NB4 (cell line): ENCODE measurements around the gene PTPRZ1.

Experiments used
- POLR2A ChIP-seq: IDR thresholded peaks from 2 replicates; pipeline ENCODE4 v1.6.1; 2011; ENCODE audit warnings: mild to moderate bottlenecking; ENCODE audit not compliant: insufficient read length; ENCODE audit errors: extremely low read depth
- TF ChIP-seq, protein P1 (sequence below): IDR thresholded peaks from one replicate; pipeline ENCODE4 v1.5.1; 2012; ENCODE audit warnings: low read depth, low read length
- TF ChIP-seq, protein P2 (sequence below): IDR thresholded peaks from 2 replicates; pipeline ENCODE4 v1.6.1; 2011; ENCODE audit warnings: low read depth, low read length

DNA sequence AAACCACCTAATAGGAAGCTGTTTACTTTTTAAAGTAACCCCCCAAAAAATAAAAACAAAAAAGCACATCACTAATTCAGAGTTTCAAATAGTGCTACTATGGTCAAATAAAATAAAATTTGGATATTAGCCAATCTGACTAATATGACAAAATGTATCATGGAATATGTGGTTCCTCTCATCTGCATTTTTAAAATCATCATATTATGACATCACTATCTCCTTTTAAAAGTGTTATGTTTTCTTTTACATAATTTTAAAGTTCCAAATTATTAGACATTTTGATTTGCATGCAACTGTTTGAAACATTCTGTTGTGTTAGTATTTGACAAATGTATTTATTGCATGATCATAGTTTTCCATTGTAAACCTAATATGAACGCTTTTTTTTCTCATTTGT lies 160.7 kb downstream of the PTPRZ1 start:
- TF ChIP-seq, protein P1, sequence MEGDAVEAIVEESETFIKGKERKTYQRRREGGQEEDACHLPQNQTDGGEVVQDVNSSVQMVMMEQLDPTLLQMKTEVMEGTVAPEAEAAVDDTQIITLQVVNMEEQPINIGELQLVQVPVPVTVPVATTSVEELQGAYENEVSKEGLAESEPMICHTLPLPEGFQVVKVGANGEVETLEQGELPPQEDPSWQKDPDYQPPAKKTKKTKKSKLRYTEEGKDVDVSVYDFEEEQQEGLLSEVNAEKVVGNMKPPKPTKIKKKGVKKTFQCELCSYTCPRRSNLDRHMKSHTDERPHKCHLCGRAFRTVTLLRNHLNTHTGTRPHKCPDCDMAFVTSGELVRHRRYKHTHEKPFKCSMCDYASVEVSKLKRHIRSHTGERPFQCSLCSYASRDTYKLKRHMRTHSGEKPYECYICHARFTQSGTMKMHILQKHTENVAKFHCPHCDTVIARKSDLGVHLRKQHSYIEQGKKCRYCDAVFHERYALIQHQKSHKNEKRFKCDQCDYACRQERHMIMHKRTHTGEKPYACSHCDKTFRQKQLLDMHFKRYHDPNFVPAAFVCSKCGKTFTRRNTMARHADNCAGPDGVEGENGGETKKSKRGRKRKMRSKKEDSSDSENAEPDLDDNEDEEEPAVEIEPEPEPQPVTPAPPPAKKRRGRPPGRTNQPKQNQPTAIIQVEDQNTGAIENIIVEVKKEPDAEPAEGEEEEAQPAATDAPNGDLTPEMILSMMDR: no peak
- TF ChIP-seq, protein P2, sequence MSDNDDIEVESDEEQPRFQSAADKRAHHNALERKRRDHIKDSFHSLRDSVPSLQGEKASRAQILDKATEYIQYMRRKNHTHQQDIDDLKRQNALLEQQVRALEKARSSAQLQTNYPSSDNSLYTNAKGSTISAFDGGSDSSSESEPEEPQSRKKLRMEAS: no peak
- no peak for TF ChIP-seq POLR2A
